ENCODE results near the gene DCXR.

The DCXR gene

DNA sequence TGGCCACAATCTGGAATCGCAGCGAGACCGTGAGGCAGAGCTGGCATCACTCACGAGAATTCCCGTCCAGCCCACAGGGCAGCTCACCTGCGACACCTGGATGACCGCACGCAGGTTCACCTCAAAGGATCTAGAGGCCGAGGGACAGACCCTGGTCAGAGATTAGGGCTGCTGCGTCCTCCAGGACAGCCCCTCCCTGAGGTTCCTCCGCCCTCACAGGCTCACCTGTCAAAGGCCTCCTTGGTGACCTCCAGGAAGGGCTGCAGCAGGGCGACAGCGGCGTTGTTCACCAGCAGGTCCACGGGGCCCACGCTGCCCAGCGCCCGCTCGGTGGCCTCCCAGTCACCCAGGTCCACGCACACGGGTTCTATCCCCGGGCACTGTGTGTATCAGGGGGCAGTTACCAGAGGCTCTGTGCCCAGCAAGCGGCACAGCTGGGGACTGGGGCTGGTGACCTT, 834 bp downstream of the DCXR start:
- no peak for DNase-seq

DNA sequence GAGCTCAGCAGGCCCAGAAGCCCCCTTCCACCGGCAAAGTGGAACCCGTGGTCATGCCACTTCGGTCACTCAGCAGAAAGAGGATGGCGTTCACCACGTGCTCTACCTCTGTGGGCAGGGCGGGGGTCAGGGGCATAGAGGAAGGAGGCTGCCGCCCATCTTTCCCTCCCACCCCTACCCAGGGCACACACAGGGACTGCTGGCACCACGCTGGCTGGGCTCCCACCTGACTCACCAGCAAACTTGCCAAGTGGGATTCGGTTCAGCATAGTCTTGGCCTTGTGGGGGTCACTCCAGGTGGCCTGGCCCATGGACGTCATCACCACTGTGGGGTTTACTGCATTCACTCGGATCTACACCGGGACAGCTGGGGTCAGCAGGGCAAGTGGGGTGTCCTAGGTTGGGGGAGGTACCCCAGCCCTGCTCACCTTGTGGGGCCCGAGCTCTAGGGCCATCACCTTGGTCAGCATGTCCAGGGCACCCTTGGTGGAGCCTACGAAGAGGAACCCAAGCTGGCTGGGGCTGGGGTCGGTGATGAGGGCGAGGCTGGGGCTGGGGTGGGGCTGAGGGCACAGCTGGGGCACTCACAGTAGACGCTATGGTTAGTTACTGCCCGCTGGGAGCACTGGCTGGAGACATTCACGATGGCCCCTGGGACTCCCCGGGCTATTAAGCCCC, 1.4 kb downstream of the DCXR start:
- DNase-seq: no peak

DNA sequence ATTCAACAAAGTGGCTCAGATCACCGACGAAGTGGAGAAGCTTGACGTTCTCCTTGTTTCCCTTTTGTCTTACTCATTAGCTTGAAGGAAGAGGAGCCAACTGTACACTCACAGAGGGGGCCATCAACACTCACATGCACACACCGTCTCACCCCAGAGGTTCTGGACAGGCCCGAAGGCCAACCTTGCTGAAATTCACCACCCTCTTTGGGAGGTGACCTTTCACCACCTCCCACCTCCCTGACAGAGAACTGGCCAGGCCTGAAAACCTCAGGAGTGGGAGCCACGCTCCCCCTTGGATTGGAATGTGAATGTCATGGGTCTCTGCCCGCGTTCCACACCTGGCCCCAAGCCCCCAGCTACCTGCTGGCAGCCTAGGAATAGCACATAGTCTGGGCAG, 2.0 kb downstream of the DCXR start:
- DNase-seq: no peak

DNA sequence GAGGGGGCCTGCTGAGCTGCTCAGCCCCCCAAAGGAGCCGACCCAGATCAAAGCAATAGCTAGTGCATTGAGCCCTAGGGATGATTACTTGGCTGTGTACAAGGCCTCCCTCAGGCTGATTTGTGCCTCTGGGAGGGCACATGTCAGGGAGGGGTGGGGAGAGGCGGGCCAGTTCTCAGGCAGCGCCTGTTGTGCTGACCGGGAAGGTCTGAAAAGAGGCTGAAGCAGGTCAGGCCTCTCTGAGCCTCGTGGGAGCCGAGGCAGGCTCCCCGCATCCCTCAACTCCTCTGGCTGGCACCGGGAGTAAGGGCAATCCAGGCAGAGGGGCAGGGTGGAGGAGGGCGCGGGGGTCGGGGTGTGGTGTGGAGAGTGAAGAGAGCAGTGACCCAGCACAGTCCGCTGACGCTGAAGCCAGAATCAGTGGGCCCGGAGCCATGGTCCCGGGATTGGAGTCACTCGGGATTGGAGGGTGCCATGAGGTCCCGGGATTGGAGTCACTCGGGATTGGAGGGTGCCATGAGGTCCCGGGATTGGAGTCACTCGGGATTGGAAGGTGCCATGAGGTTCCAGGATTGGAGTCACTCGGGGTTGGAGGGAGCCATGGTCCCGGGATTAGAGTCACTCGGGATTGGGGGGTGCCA, 3.0 kb downstream of the DCXR start:
- DNase-seq: no peak

DNA sequence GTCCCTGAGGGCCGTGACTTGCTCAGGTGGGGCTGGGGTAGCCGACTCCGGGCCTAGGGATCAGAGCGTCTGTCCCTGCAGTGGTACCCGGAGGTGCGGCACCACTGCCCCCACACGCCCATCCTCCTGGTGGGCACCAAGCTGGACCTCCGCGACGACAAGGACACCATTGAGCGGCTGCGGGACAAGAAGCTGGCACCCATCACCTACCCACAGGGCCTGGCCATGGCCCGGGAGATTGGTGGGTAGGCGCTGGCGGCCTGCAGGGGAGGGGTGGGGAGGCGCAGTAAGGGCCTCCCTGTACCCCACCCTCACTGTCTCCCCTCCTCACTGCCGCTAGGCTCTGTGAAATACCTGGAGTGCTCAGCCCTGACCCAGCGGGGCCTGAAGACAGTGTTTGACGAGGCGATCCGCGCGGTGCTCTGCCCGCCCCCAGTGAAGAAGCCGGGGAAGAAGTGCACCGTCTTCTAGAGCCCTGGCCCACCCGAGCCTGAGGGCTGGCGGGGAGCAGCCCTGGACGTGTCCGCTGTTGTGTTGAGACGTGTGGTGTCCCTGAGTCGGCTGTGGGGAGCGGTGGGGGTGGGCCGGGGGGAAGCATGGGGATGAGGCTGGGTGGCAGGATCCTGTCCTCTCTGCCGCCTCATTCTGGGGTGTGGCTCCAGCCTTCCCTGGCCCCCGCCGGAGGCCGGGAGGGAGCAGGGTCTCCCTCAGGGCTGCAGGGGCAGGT, 4.0 kb downstream of the DCXR start:
- no peak for DNase-seq

DNA sequence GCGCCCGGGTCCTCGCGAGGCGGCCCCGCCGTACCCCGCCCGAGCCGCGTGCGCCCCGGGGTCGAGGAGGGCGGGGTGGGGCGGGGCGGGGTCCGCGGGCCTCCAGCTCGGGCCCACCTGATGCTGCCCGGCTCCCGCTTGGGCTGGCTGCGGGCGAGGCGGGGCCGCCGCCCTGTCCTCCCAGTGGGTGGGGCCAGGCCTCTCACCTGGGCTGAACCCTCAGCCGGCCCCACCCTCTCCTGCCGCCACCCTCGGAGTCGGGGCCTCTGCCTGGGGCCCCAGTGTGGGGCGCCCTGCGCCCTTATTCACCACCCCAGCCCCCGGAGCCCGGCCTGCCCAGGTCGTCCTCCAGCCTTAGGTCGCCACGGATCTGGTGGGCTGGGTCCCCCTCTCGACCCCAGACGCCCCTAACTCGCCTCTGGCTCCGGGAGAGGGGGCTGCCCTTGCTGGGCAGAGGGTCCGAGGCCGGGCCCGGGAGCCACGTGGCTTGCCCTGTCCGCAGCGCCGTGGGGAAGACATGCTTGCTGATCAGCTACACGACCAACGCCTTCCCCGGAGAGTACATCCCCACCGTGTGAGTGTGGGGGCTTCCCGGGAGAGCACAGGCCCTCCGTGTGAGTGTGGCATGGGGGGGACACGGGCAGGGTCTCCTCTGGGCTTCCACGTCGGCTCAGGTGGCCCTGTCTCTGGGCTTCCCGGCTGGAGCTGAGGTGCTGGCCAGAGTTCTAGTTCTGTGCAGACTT, 5.4 kb downstream of the DCXR start:
- peak in 1 of 4 experiments; percentile 19 for DNase-seq

DNA sequence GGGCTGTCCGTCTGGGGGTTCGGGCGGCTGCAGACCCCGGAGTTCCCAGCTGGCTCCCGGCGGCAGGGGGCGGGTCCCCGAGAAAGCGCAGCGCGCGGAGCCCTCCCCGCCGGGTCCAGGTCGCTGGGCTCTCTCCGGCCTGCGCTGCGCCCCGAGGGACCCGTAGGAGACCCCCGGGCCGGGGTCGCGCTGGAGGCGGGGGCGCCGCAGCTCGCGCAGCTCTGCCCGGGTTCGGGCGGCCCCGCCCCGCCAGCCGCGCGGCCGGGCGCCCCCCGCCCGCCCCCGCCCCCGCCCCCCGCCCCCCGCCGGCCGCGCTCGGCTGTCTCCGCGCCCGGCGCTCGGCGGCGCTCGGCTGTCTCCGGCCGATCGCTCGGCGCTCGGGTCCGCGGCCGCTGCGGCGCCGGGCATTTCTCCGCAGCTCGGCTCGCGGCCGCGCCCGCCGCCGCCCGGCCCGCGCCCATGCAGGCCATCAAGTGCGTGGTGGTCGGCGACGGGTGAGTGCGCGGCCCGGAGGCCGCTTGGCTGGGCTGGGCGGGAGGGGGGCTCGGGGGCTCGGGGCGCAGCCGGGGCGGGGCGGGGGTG, 6.1 kb downstream of the DCXR start, which contains the start of gene RAC3:
Gene RAC3, plus strand, starts transcription at position 376 of the 582 bp plus-strand sequence. Its CDS starts 84 bp downstream, at position 460.
- DNase-seq: no peak

DNA sequence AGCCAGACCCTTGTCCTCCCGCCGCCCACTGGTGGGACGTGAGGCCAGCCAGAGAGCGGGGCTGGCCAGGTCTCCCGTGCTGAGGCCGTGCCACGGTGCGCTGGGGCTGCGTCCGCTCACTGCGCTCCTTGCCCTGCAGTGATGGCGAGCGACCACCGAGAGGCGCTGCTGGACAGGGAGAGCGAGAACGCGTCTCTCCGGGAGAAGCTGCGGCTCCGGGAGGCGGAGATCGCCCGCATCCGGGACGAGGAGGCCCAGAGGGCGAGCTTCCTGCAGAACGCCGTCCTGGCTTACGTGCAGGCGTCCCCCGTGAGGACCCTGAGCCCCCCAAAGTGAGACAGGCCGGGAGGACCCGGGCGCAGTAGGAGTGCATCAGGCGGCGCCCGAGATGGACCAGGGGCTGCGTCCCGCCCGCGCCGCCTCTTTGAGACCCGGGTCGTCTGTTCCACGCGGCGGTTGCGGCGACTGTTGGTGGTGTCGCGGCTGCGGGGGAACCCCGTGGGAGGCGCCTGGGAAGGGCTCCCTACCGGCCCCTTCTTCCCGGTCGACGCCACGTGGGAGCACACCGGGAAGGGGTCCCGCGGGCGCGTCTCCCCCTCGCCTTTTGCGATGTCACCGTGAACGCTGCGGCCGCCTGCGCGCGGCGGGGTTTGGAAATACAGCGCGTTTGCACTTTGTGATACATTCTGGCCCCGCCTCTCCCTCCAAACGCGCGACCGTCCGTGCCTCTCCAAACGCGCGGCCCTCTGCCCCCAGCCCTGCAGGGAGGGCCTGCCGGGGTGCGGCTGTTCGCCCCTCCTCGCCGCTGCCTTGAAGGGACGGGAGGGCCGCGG, 6.8 kb downstream of the DCXR start:
- peak; percentile 46 to 77 (median 71) for DNase-seq

DNA sequence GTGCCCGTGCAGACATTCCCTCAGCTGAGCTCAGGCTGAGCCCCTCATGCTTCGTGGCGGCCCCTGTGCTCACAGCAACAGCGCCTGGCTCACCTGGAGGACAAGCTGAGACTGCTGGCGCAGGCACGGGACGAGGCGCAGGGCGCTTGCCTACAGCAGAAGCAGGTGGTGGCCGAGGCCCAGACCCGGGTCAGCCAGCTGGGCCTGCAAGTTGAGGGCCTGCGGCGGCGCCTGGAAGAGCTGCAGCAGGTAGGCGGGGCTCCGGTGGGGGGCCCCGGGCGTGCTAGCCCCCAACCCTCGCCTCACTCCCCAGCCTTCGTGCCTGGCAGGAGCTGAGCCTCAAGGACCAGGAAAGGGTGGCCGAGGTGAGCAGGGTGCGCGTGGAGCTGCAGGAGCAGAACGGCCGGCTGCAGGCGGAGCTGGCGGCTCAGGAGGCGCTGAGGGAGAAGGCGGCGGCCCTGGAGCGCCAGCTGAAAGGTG, 7.5 kb downstream of the DCXR start:
- DNase-seq: no peak

DNA sequence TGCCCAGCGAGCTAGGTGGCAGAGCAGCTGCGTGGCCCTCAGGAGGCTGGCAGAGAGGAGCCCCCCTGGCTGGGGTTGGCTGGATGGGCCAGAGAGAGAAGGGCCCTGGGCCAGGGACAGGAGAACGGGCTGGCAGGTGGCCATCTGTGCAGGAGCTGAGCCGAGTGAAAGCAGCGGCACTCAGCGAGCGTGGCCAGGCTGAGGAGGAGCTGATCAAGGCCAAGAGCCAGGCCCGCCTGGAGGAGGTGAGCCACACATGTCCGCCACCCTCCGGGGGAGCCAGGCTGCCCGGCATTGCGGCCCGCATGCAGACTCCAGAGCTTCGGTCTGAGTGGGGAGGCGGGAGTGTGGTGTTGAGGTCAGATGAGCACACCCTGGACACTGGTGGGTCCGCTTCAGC, 8.1 kb downstream of the DCXR start:
- DNase-seq: no peak

DNA sequence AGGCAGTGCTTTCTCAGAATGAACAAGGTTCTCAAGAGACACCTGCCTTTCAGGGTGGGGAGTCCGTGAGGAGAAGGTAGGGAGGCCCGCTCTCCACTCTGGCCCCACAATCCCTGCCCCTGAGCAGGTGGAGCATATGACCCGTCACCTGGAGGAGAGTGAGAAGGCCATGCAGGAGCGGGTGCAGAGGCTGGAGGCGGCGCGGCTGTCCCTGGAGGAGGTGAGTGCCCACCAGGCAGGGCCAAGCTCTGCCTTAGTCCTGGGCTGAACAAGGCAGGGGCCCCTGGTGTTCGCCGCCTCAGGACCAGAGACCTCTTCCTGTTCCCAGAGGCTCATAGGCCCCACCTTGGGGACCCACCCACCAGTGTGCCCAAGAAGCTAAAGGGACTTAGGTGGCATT, 8.5 kb downstream of the DCXR start:
- no peak for DNase-seq

DNA sequence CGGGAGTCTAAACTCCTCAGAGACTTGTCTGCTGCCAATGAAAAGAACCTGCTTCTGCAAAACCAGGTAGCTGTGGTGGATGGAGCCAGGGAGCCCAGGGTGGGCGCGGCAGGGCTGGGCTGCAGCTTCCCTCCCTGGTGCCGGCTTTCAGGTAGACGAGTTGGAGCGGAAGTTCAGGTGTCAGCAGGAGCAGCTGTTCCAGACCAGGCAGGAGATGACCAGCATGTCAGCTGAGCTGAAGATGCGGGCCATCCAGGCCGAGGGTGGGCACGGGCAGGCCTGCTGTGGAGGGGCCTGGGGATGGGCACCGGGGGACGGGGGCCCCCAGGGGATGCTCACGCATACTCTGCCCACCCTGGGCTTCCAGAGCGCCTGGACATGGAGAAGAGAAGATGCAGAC, 9.3 kb downstream of the DCXR start:
- DNase-seq: no peak

DNA sequence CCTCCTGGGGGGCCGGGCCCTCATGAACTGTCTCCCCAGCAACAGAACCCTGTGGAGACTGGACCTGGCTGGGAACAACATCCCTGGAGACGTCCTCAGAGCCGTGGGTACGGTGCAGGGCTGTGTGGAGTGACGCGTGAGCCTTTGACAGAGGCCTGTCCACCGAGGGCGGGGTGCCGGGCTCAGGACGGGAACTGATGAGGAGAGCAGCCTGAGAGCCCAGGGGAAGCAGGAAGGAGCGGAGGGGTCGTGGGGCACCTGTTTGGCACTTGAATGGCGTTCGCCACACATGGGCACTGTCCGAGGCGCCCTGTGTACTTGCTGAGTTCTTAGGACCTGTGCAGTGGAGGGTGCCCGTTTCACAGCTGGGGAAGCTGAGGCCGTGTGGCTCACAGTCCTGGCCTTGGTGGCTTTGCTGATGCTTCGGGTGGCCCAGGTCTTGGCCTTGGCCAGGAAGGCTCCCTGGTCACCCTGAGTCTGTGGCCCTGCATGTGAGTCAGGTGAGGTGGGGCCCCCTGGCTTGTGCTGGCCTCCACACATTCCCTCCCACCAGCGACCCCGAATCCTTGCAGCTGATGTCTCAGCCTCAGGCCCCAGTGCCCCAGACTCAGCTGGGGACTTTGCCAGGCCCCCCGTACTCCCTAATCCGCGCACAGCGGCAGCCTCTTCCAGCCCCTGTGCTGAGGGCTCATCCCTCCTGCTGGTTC, 11.9 kb downstream of the DCXR start:
- no peak for DNase-seq

DNA sequence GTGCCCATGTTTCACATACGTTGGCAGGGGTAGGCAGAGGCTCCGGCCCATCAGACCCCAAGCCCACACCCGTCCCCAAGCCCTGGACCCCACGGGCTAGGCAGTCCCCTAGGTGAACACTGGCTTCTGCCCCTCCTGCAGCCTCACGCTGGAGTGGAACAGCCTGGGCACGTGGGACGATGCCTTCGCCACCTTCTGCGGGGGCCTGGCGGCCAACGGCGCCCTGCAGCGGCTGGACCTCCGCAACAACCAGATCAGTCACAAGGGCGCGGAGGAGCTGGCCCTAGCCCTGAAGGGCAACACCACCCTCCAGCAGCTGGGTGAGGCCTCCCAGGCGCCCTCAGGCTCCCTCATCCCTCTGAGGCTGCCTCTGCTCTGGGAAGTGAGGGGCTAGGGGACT, 12.6 kb downstream of the DCXR start:
- DNase-seq: no peak

DNA sequence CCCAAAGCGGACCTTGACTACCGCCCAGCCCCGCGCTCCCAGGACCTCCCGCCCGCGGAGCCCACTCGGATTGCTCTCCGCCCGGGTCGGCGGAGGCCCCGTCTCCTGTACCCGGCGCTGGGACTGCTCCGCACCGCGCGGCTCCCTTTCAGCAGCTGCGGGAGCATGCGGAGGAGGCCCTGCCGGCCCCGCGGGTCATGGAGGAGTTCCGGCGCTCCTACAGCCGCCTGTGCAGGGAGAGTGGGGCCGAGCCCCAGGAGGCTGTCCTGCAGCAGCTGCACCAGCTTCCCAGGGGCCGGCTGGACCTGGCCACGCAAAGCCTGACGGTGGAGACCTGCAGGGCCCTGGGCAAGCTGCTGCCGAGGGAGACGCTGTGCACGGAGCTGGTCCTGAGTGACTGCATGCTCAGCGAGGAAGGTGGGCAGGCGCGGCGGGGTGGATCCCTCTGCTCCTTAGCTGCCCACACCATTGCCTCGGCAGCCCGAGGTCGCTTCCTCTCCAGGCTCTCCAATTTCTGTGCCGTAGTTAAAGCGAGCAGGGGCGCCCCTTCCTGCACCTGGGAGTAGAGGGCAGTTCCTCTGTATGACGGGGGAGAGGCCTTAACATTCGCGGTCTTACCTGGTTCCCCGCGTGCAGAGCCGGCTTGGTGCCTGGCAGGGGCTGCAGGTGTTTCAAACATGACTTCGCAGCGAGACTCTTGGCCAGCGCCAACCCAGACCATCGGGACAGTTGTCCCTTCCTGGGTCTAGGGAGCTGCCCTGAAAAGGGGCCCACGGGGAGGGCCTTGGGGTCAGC, 13.9 kb downstream of the DCXR start:
- no peak for DNase-seq

DNA sequence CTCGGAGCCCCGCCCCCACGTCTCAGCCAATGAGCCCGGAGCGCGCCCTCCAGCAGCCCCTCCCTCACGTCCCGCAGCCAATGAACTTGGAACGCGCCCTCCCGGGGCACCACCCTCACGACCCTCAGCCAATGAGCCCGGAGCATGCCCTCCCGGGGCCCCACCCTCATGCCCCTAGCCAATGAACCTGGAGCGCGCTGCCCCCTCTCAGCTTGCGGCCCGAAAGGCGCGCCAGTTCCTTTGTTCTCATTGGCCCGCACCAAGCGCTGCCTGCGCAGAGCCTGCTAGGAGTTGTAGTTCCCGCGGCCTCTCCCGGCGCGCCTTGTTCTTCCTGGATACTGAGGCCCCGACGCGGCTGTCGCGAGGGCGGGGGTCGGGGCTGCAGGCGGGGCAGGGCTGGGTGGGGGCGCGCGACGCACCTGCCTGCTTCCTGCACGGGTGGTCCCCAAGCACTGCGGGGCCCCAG, 14.5 kb downstream of the DCXR start, which contains the start of gene LRRC45:
Gene LRRC45, plus strand, starts transcription at position 325 of the 466 bp plus-strand sequence. CDS start 339 bp downstream, outside the sequence.
- peak; percentile 99 to 100 (median 99) for DNase-seq

DNA sequence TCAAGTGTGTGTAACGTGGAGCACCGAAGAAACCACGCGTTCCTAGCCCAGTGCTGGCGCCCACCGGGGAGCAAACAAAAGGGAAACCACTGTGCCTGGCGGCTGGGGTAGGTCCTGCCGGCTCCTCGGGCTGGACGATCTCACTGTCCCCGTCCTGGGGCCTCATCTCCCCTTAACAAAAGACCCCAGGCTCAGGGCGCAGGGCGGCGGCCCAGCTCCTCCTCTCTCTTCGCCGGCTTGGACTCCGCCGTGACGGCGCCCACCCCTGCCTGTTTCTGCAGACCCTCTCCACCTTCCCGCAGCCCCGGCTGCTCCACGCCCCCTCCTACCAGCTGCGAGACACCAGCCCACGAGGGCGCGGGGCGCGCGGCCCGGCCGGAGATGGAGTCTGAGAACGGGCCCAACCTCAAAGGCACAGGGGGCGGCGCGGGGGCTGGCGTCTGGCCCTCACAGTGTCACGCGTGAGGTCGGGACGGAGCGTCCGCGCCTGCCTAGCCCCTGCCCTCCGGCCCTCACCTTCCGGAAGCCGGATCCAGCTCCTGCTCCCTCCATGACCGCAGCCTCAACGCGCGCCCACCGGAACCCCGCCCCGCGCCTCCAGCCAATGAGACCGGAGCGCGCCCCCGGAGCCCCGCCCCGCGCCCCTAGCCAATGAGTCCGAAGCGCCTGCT, 15.1 kb downstream of the DCXR start, which contains the start of gene CENPX:
Gene CENPX, minus strand, starts transcription at position 569 of the 671 bp plus-strand sequence. Its CDS starts 17 bp downstream, at position 552.
- no peak for DNase-seq

DNA sequence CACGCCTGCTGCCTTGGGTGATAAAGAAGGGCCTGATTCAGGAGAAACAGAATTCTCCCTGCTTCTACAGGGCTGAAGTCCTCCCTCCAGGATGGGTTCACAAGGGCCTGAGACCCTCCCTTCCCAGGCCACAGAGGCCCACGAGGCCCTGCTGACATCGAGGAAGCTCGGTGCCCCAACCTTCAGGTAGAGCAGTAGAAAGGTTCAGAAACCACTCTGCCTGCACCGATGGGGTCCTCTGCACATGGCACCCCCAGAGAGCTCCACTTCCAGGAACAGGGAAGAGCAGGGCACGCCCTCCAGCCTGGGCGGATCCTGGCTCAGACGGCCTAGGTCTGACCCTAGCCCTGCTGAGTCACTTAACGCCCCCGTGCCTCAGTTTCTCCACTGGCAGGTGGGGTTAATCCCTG, 15.6 kb downstream of the DCXR start:
- DNase-seq: no peak
